NCI-H2107 treated with DMSO at 0.1 percent for 48 hours (cell line): ENCODE results near the gene PLA2G15.

Source experiments
- DNase-seq: peaks from one replicate; lab custom pipeline; 2025; ENCODE audit not compliant: unreplicated experiment; lab: John Stamatoyannopoulos, UW

Gene PLA2G15

GRCh38 chr16:68232335-68232734 is 12.8 kb upstream of the PLA2G15 start:
- DNase-seq, result no peak

GRCh38 chr16:68233085-68233834 is 11.9 kb upstream of the PLA2G15 start:
- no peak for DNase-seq

- no peak for DNase-seq
These were observed 11.4 kb upstream of the PLA2G15 start for GRCh38 chr16:68233835-68234187.

GRCh38 chr16:68234188-68235107 is 10.7 kb upstream of the PLA2G15 start:
- DNase-seq, result peak; percentile 36

DNA sequence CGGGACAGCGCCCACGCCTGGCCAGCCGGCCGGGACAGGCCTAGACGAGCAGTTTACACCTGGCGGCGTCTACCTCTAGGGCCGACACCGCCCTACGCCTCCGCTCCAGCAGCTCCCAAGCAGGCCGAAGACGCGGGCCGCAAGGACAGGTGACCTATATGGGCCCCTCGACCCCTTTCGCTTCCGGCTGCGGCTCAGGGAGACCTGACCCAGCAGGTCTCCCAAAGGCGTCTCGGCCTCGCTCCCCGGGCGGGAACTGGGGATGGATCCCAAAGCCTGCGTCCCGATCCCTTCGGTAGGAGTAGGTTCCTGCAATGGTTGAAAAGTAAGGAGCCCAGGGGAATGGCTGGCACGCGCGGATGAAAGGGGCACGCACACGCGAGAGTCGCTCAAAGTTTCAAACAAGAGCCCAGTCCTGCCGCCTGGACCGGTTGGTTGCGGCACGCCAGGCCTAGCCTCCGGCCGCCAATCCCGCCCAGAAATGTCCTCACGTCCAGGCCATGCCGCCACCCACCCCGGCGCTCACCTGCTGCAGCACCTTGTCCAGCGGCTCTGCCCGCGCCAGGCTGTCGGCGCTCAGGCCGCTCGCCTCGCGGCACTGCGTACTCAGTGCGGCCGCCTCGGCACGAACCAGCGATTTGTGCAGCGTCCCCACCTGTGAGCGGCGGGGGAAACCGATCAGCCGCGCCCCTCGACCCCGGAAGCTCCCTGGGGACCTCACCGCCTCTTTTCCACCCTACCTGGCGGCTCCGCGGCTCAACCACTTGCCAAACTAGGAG is 9.9 kb upstream of the PLA2G15 start:
- no peak for DNase-seq

DNA sequence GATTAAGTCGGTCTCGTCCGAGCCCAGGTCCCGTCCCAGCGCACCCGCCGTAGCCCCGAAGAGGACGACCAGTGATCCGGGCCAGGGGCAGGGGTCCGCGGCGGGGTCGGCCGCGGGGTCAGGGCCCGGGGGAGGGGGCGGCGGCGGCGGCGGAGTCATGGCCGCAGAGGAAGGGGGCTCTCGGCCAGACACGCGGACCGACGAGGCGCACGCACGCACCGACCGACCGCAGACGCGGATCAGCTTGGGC is 9.4 kb upstream of the PLA2G15 start, which contains the start of gene ESRP2:
Gene ESRP2 (minus strand): TSS at position 241 of the 250 bp plus-strand sequence. CDS start 82 bp downstream, at position 159.
- no peak for DNase-seq

- no peak for DNase-seq
These were observed 8.9 kb upstream of the PLA2G15 start for GRCh38 chr16:68236137-68236825.

DNA sequence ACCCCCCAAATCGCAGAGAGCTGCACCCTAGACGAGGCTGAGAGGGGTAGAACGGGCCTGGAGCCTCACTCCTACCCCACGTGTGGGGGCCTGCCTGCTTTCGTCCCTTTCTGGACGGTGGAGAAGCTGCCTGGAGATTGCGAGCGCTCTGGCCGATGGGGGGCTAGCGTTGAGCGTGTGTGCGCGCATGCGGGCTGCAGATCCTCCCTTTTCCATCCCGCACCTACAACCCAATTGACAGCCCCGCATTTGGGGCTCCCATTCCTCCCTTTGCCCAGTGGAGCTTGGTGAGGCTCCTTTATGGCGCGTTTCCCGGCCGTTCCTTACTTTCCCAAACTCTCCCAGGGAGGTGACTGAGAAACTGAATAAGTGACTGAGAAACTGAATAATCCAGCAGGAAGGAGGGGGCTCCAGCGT is 8.3 kb upstream of the PLA2G15 start:
- DNase-seq, result no peak

- DNase-seq, result peak; percentile 90
These were observed 7.7 kb upstream of the PLA2G15 start for GRCh38 chr16:68237243-68238028.

DNA sequence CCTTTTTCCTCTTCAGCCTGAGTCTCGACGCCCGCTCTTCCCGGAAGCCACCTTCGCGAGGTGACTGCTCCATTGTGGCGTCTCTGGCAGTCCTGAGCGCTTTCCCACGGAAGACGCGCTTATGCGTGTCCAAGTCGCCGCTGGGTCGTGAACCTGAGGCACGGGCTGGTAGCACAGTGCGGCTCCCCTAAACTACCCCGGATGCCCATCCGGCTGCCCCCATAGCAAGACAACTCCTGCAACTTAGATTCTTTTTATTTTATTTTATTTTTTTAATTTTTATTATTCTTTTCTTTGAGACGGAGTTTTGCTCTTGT is 7.2 kb upstream of the PLA2G15 start:
- DNase-seq, result no peak

DNA sequence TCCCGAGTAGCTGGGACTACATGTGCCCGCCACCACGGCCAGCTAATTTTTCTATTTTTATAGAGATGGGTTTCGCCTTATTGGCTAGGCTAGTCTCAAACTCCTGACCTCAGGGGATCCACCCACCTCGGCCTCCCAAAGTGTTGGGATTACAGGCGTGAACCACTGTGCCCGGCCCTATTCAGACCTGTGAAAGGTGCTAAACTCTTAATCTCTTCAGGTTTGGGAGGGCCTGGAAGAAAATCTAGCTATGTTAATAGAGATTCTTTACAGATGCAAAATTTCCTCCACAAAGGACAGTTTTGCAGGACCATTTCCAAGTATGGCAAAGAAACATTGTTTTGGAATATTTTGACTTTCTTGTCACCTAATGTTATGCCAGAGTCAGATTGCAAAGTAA is 3.1 kb upstream of the PLA2G15 start:
- no peak for DNase-seq

DNA sequence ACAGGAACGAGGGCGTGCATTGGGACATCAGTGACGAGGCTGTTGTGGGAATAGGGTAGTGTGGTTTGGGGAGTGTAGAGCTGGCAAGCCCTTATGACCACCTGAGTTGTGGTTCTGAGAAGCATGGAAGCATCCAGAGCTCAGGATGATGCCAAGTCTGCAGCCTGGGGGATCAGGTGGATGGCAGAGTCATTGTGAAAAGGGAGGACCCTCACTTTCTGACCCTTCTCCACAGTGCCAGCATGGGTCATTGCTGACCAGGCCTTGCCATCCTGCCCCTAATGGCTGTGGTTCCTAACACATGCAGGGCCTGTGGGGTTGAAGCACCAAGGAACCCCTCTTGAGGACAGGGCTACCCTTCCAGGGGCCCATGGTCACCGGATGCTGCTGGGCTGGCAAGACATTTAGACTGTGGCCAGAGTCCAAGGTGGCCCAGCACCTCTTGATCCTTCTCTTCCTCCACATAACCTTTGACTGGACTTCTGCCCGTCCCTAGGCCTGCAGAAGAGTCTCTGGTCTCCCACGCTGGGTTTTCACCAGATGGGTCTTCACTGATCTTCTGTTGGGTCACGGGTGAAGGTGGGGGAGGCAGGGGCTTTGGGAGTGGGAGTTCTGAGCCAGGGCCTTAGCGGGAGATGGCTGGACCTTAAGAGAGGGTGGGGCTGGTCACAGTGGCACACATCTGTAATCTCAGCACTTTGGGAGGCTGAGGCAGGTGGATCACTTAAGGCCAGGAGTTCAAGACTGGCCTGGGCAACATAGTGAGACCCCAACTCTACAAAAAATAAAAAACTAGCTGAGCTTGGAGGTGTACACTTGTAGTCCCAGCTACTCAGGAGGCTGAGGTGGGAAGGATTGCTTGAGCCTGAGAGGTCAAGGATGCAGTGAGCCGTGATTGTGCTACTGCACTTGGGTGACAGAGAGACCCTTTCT is 2.0 kb upstream of the PLA2G15 start:
- DNase-seq, result no peak

DNA sequence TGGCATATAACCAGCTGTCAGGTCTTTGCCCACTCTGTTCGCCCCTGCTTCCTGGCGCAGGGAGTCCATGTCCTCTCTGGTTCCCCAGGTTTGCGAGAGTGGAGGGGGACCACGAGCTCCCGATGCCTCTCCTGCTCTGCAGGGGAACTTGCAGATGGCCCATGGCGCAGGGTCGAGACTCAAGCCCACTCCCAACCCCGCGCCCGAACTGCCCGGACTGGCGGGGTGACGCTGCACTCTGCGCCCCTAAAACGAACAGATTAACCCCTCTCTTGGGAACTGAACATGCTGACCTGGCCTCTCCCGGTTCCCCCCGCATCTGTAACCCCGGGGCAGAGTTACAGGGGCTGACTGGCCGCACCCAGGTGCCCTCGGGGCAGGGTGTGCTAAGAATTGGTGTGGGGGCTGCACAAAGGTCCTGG is 681 bp upstream of the PLA2G15 start:
- no peak for DNase-seq

DNA sequence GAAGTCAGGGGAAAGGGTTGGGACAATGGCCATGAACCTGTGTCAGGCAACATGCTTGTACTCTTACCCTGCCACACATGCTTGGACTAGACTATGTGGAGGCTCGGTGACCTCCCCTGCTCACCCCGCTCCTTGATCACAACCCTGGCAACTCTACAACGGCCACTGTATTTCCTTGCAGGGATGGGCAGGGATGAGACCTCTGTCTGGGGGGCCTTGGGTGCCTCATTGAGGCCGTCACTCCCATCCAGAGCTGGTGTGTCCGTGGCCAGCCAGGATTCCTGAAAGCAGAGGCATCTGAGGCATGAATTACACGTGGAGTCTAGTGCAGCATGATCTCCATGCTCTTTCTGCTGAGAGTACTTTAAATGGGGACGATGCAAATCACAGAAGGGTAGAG is 948 bp downstream of the PLA2G15 start:
- no peak for DNase-seq

- DNase-seq, result no peak
These were observed 1.5 kb downstream of the PLA2G15 start for GRCh38 chr16:68246666-68247065.

GRCh38 chr16:68247400-68247799 is 2.2 kb downstream of the PLA2G15 start:
- DNase-seq, result no peak

DNA sequence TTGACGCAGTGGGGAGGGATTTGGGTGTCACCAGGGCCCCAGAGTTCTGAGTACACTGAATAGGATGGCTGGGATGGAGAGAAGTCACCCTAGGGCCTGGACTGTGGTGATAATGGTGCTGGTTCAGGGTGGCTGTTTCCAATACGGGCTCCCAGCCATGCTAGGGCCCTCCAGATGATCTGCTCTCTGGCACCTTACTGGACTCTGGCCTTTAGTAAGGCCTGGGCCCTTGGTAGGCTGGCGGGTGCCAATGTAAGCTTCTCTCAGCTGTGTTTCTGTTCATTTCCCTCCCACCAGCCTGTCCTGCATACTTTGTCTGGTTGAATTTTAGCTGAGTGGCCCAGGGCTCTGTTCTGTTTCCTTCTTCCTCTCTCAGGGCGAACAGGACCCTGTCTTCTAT is 2.8 kb downstream of the PLA2G15 start:
- no peak for DNase-seq

GRCh38 chr16:68249371-68249770 is 4.2 kb downstream of the PLA2G15 start:
- DNase-seq, result no peak

GRCh38 chr16:68250951-68251350 is 5.8 kb downstream of the PLA2G15 start:
- no peak for DNase-seq
